Endodermal cell (in vitro differentiated cells): Measurements from ENCODE around the gene NANOS2. TPM values are rescaled to one million over a fixed set of nuclear protein-coding genes. Genes with fewer than 3 reads are reported as not detected.

ENCODE experiments used
- DNase-seq: peaks from one replicate; pipeline ENCODE4 v3.0.0-alpha.2; 2017
- H3K27ac ChIP-seq: 2 replicates; pipeline ENCODE4 v1.5.1; 2013; ENCODE audit warnings: mild to moderate bottlenecking, low read depth, low read length, moderate library complexity
- H3K27me3 ChIP-seq: 2 replicates; pipeline ENCODE4 v1.6.1; 2013; ENCODE audit warnings: mild to moderate bottlenecking, low read length, moderate library complexity; ENCODE audit not compliant: insufficient read depth, control insufficient read depth, poor library complexity, severe bottlenecking
- H3K36me3 ChIP-seq: 2 replicates; pipeline ENCODE4 v1.7.0; 2013; ENCODE audit warnings: mild to moderate bottlenecking, low read length, moderate library complexity; ENCODE audit not compliant: control insufficient read depth, insufficient read depth
- H3K4me1 ChIP-seq: one replicate; pipeline ENCODE4 v1.7.0; 2013; ENCODE audit warnings: low read length; ENCODE audit not compliant: control insufficient read depth, insufficient read depth
- H3K4me3 ChIP-seq: 2 replicates; pipeline ENCODE4 v1.5.1; 2013; ENCODE audit warnings: mild to moderate bottlenecking, low read length, moderate library complexity
- H3K9ac ChIP-seq: 2 replicates; pipeline ENCODE4 v1.6.1; 2013; ENCODE audit warnings: mild to moderate bottlenecking, low read length, moderate library complexity; ENCODE audit not compliant: poor library complexity, severe bottlenecking; ENCODE audit errors: extremely low read depth
- H3K9me3 ChIP-seq: 2 replicates; pipeline ENCODE4 v1.6.1; 2013; ENCODE audit warnings: mild to moderate bottlenecking, low read length, moderate library complexity; ENCODE audit not compliant: control insufficient read depth
- H3K27ac Mint-ChIP-seq: 2 replicates; pipeline ENCODE4 v1.8.0; 2020; ENCODE audit warnings: mixed read lengths
- H3K27me3 Mint-ChIP-seq: 2 replicates; pipeline ENCODE4 v1.8.0; 2021; ENCODE audit warnings: mild to moderate bottlenecking, mixed read lengths; ENCODE audit not compliant: insufficient read depth
- H3K36me3 Mint-ChIP-seq: 2 replicates; pipeline ENCODE4 v1.8.0; 2020; ENCODE audit warnings: low read depth, mixed read lengths
- H3K4me1 Mint-ChIP-seq: 2 replicates; pipeline ENCODE4 v1.8.0; 2020; ENCODE audit warnings: mixed read lengths
- H3K4me3 Mint-ChIP-seq: 2 replicates; pipeline ENCODE4 v1.8.0; 2020; ENCODE audit warnings: mild to moderate bottlenecking, moderate library complexity, mixed read lengths
- H3K9me3 Mint-ChIP-seq: 2 replicates; pipeline ENCODE4 v1.8.0; 2020; ENCODE audit warnings: mild to moderate bottlenecking, mixed read lengths
- CTCF ChIP-seq: fragments of 200-600 bp; sonication (generic); conservative IDR thresholded peaks from 2 replicates; pipeline ENCODE4 v1.5.0; 2021; ENCODE audit warnings: antibody characterized with exemption, mild to moderate bottlenecking
- WGBS, 2 experiments: methylation state at CpG; one replicate each; pipeline versions ENCODE4 v1.1.5 to v1.1.7; 2013; ENCODE audit warnings: missing lambda C conversion rate in 2 of 2, mixed read lengths in 1 of 2; ENCODE audit not compliant: insufficient coverage in 1 of 2, insufficient read length in 1 of 2; 5-methylcytosine and 5-hydroxymethylcytosine counted together
- total RNA-seq, 2 donors: library from RNA; stranded (reverse); fragmentation: NEBNext Ultra II Directional in 1 of 2; extraction: Animal tissue kit (Norgen Biotek cat#: 25700) in 1 of 2; gene quantifications; 2 replicates in 1 of 2; 3 replicates in 1 of 2; pipeline ENCODE4 v1.2.1, GENCODE V29; 2021

The NANOS2 gene
- total RNA-seq, 2 donors from 2014 or later, result not detected

DNA sequence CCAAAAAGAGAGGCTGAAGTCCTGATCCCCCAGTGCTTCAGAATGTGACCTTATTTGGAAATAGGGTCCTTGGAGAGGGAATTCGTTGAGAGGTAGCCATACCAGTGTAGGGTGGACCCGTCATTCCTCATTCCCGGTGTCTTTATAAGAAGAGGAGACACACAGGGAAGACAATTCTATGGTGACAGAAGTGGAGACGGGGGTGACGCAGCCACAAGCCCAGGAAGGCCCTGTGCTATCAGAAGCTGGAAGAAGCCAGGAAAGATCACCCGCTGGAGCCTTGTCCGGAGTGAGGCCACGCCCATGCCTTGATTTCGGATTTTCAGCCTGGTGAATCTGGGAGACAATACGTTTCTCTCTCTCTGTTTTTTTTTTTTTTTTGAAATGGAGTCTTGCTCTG is 9.6 kb downstream of the NANOS2 start:
- Histone ChIP-seq H3K9ac (no peak overlapping the region), H3K4me3 (no peak overlapping the region), H3K9me3 (no peaks in the 10 kb centered on the region), H3K36me3 (peaks cover 2% of the 10 kb centered on the region), H3K27me3 (no peaks in the 10 kb centered on the region), H3K4me1 (no peaks in the 10 kb centered on the region), H3K27ac (no peak overlapping the region)
- Mint-ChIP-seq H3K27me3 (peaks cover 15% of the 10 kb centered on the region), H3K9me3 (no peaks in the 10 kb centered on the region), H3K36me3 (peaks cover 9% of the 10 kb centered on the region), H3K4me3 (no peak overlapping the region), H3K4me1 (peaks cover 4% of the 10 kb centered on the region), H3K27ac (no peak overlapping the region)
- DNase-seq, result no peak
- WGBS, 2 experiments, result 86 to 89% methylated on average over 7 to 10 of the region's 10 CpGs
- no peak for TF ChIP-seq CTCF

GRCh38 chr19:45902651-45903625 is 11.6 kb downstream of the NANOS2 start:
- Histone ChIP-seq H3K27me3 (no peaks in the 10 kb centered on the region), H3K9me3 (no peaks in the 10 kb centered on the region), H3K36me3 (peaks cover 13% of the 10 kb centered on the region), H3K9ac (peak overlapping the region; percentile 28), H3K4me1 (no peaks in the 10 kb centered on the region), H3K4me3 (peak overlapping the region; percentile 95), H3K27ac (peak overlapping the region; percentile 75)
- Mint-ChIP-seq H3K27me3 (peaks cover 15% of the 10 kb centered on the region), H3K4me1 (peaks cover 4% of the 10 kb centered on the region), H3K27ac (no peak overlapping the region), H3K36me3 (peaks cover 25% of the 10 kb centered on the region), H3K4me3 (peak overlapping the region; percentile 81), H3K9me3 (no peaks in the 10 kb centered on the region)
- no peak for TF ChIP-seq CTCF
- peak; percentile 100 for DNase-seq
- WGBS, 2 experiments, result 6% methylated on average over 28 to 73 of the region's 73 CpGs

DNA sequence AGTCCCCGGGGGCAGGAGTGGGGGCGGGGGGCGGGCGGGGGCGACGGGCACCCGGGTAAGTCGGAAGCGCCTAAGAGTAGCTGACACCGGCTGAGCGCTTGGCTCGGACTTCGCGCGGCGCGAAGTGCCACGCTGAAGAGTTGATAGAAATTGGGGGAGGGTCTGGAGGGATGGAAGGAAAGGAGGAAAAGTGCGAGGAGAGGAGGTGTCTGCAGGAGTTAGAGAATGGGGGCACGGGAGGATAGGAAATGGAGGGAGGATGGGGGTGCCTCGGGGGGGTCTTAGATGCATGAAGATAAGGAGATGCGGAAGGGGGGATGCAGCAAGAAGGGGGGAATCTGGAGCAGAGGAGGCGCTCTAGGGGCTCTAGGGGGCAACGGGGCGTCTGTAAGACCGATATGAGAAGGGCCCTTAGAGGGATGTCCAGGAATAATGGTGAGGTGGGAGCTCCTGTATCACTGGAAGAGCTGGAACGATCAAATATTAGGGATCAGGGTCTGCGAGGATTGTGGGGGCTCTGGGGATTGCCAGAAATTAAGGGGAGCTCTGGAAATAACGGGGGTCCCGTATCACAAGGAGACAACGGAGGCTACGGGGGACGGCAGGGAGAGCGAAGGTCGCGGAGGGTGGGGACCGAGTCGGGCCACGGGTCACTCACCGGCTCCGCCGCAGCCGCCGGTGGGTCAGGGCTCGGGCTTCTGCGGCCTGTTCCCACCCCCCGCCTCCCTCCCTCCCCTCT is 12.5 kb downstream of the NANOS2 start, which contains the start of gene MYPOP:
Gene MYPOP (minus strand): TSS at position 702 of the 739 bp plus-strand sequence. CDS start 840 bp downstream, outside the sequence.
- H3K27me3 Mint-ChIP-seq, result peaks cover 15% of the 10 kb centered on the region
- peaks cover 25% of the 10 kb centered on the region for H3K36me3 Mint-ChIP-seq
- peak within 1 kb of the TSS; percentile 81 for H3K4me3 Mint-ChIP-seq
- Histone ChIP-seq H3K36me3 (peaks cover 19% of the 10 kb centered on the region), H3K9me3 (no peaks in the 10 kb centered on the region), H3K9ac (peak within 1 kb of the TSS; percentile 67), H3K4me3 (peak within 1 kb of the TSS; percentile 95), H3K27ac (peak within 1 kb of the TSS; percentile 75), H3K4me1 (no peaks in the 10 kb centered on the region), H3K27me3 (no peaks in the 10 kb centered on the region)
- 0% methylated on average over 9 to 46 of the region's 47 CpGs for WGBS, 2 experiments
- DNase-seq, result peak; percentile 57
- no peak for TF ChIP-seq CTCF
- H3K27ac Mint-ChIP-seq, result peak within 1 kb of the TSS; percentile 85
- peaks cover 4% of the 10 kb centered on the region for H3K4me1 Mint-ChIP-seq
- no peaks in the 10 kb centered on the region for H3K9me3 Mint-ChIP-seq
